Neural progenitor cell (in vitro differentiated cells): ENCODE measurements around the gene TRH.

Source experiments
- EZH2 ChIP-seq: fragments of 200-600 bp; sonication (generic); IDR thresholded peaks from 2 replicates; pipeline ENCODE4 v1.6.1; 2017; ENCODE audit warnings: antibody characterized with exemption, mild to moderate bottlenecking, moderate library complexity
- EZH2phosphoT487 ChIP-seq: fragments of 200-600 bp; sonication (generic); IDR thresholded peaks from 2 replicates; pipeline ENCODE4 v1.6.1; 2017; ENCODE audit warnings: antibody characterized with exemption
- TF ChIP-seq, protein P1 (sequence below): fragments of 200-600 bp; sonication (generic); IDR thresholded peaks from 2 replicates; pipeline ENCODE4 v1.5.1; 2017; ENCODE audit warnings: antibody characterized with exemption, mild to moderate bottlenecking

DNA sequence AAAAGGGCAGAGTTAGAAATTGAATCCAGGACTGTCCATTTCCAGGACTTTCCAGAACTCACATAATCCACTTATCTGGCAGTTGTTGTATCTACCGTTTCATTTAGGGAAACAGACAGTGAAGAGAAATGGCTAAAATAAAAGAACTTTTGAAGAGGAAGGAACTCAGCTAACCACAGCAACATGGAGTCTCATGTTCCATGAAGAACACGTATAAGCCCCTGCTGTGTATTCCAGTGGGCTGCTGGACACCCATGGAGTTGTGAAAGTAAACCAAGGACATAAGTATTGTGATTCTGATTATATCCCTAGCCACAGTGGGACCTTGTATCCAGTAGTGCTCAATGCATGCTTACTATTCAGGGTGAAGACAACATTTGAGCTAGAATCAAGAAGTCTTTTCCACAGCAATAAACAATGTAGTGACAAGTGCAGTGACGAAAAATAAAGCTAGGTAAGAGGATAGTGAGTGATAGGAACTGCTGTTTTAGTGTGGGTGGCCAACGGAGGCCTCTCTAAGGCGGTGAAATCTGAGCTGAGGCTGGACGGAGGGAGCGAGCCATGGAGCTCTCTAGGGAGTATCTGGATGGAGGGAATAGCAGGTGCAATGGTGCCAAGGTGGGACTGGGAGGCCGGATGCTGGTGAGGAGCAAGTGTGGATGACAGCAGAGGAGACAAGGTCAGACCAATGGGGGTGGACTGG is 26.8 kb upstream of the TRH start:
- TF ChIP-seq, protein P1, sequence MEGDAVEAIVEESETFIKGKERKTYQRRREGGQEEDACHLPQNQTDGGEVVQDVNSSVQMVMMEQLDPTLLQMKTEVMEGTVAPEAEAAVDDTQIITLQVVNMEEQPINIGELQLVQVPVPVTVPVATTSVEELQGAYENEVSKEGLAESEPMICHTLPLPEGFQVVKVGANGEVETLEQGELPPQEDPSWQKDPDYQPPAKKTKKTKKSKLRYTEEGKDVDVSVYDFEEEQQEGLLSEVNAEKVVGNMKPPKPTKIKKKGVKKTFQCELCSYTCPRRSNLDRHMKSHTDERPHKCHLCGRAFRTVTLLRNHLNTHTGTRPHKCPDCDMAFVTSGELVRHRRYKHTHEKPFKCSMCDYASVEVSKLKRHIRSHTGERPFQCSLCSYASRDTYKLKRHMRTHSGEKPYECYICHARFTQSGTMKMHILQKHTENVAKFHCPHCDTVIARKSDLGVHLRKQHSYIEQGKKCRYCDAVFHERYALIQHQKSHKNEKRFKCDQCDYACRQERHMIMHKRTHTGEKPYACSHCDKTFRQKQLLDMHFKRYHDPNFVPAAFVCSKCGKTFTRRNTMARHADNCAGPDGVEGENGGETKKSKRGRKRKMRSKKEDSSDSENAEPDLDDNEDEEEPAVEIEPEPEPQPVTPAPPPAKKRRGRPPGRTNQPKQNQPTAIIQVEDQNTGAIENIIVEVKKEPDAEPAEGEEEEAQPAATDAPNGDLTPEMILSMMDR: no peak
- TF ChIP-seq EZH2 (no peak), EZH2phosphoT487 (no peak)
